Measurements from ENCODE around the gene KRTCAP2. TPM values are rescaled to one million over a fixed set of nuclear protein-coding genes. Genes with fewer than 3 reads are reported as not detected.

Gene KRTCAP2
- total and polyA plus RNA-seq, 10 of the 15 experiments (the other 5 are each of a cell fraction or from before 2014, with no cell fraction given), result 61.3 to 238 (median 141) TPM

- 0 out of 2 replicates have a peak, but pooled peaks have one; percentile 12 for TF ChIP-seq ZNF687 (IDR thresholded peaks at IDR 0.05)
Measured at GRCh38 chr1:155176544-155177071, 3.5 kb upstream of the KRTCAP2 start (continued).

- FAIRE-seq, result no peak
- in situ Hi-C loops (cut with MboI) (no loop called here), intact Hi-C loops (cut with micrococcal nuclease; ENCODE audit: unreplicated experiment) (loop anchor here (1.0 kb wide), 1 partner anchor 50 kb away; no protein-coding TSS in a partner anchor)
- ChIA-PET CTCF (interaction anchor here (1.1 to 9.7 kb wide), 7 partner anchors 9 to 91 kb away, joined by 4 to 244 read pairs (median 10); no protein-coding TSS in a partner anchor), RAD21 (ENCODE audit: unreplicated experiment) (interaction anchor here (1.1 to 4.8 kb wide), 6 partner anchors 10 to 148 kb away, joined by 4 to 77 read pairs (median 6); partner anchors contain the start of gene THBS3), POLR2A (interaction anchor here (0.6 to 7.4 kb wide), 4 partner anchors 17 to 191 kb away, joined by 3 to 77 read pairs (median 18); no protein-coding TSS in a partner anchor), SMC1A (ENCODE audit: uncharacterized antibody, unreplicated experiment) (interaction anchor here (0.9 to 4.7 kb wide), 4 partner anchors 9 to 51 kb away, joined by 3 to 46 read pairs (median 6); no protein-coding TSS in a partner anchor)
- Histone ChIP-seq H3K4me3 (no peak overlapping the region), H3K36me3 (ENCODE audit: control insufficient read depth in 2 of 2, insufficient read depth in 2 of 2, low read length in 1 of 2) (no peaks in the 10 kb centered on the region), H3K4me2 (ENCODE audit: control insufficient read depth, insufficient read depth) (no peak overlapping the region), H3K9me3 (replicated peaks; ENCODE audit: control insufficient read depth, insufficient read depth, low read length) (no peaks in the 10 kb centered on the region; the same call in 2 of the 3 replicates), H3K27ac (ENCODE audit: control insufficient read depth, insufficient read depth) (no peak overlapping the region), H2AFZ (ENCODE audit: control insufficient read depth, low read depth, low read length) (no peak overlapping the region), H3K4me1 (ENCODE audit: control insufficient read depth, insufficient read depth, low read length) (peaks cover 26% of the 10 kb centered on the region), H4K20me1 (ENCODE audit: control insufficient read depth, insufficient read depth) (no peaks in the 10 kb centered on the region), H3K9ac (ENCODE audit: control insufficient read depth, insufficient read depth, low read length) (no peak overlapping the region), H3K79me2 (ENCODE audit: control insufficient read depth, insufficient read depth, low read length) (peaks cover 12% of the 10 kb centered on the region), H3K27me3 (replicated peaks in 1 of 2; ENCODE audit: control insufficient read depth in 2 of 2, insufficient read depth in 2 of 2, low read length in 1 of 2) (no peaks in the 10 kb centered on the region)
- no peak for DNase-seq (ENCODE audit: low read depth, low spot score)
- ATAC-seq, result no peak
- BruUV-seq (replicated peaks), result no TSS peak
- WGBS (ENCODE audit: insufficient coverage, insufficient replicate concordance, low lambda C conversion rate, missing lambda C conversion rate), result 50% methylated on average over 9 of the region's 9 CpGs
- TF ChIP-seq NKRF (conservative IDR thresholded peaks at IDR 0.05) (no peak), SIN3A (IDR thresholded peaks at IDR 0.05; ENCODE audit: low read depth, low read length) (no peak), RB1 (IDR thresholded peaks at IDR 0.05; ENCODE audit: borderline replicate concordance) (no peak), CREB1 (IDR thresholded peaks at IDR 0.05; ENCODE audit: low read depth) (no peak), ZBTB40 (IDR thresholded peaks at IDR 0.05; ENCODE audit: borderline replicate concordance) (no peak), CREM (IDR thresholded peaks at IDR 0.05; ENCODE audit: low read depth) (no peak), IRF4 (IDR thresholded peaks at IDR 0.05; ENCODE audit: low read depth, low read length) (no peak), ZNF24 (IDR thresholded peaks at IDR 0.05) (no peak), POLR2A (IDR thresholded peaks at IDR 0.05; ENCODE audit: low read depth, low read length) (no peak)
Measured at GRCh38 chr1:155175927-155176371, 2.8 kb upstream of the KRTCAP2 start.

Data from GM12878 (cell line).